HG03196 (cell line): ENCODE results near the gene UBE2L6.

Source experiments
- ATAC-seq: cut with Tn5 transposase; IDR thresholded peaks from one replicate; pipeline ENCODE4 v1.9.1; 2021; ENCODE audit not compliant: unreplicated experiment

UBE2L6 gene

DNA sequence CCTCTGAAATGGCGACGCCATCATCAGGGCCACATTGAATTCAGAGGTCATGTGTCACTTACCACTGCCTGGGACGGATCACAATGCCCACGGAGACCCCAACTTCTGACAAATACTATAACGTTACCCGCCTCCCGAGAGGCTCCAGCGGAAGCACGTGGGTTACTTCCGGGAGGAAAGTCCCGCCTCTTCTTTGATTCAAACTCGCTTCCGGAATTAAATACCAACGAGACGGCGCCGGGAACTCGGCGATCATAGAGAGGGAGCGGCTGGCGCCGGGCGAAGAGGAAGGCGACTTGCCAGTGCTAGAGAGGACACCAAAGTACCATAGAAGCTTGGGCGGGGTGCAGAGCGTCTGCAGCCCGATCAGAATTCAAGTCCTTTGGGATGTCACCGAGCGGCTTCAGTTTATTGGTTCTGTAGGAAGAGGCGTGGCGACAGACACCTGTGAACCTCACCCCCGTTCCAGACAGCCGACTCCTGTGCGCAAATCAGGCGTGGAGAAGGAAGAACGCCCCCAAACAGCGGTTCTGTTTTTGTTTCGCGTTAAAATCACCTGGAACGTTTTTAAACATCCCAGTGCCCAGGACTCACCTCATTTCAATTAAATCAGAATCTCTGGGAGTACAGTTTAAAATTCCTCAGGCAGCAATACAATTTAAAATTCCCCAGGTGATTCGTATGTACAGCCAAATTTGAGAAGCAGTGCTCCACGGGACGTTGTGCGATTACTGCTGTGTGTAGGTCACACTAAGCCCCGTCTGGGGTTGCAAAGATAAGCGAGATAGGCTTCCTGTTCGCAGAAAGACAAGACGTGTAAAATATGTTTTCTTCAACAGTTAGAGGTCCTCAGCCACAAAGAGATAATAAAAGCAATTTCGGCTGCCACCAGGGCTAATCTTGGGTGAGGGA, 36.6 kb downstream of the UBE2L6 start, which contains the start of gene TIMM10:
Gene TIMM10, minus strand, starts transcription at position 159 of the 912 bp plus-strand sequence. CDS start 565 bp downstream, outside the sequence.
- peak; percentile 99 for ATAC-seq

DNA sequence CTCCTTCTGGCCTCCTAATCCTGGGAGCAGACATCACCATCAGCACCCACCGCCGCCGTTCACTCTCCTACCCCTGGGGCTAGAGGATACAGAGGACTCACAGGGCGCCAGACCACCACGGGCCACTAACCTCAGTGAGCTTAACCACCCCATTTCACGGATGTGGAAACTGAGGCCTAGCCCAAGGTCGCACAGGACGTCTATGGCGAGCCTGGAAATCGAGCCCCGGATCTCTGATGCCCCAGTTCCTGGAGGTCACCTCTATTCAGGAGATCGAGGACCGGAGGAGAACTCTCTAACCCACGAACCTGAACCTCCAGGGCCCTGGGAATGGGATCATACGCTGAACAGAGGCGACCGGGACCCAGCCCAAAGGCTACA, 37.3 kb downstream of the UBE2L6 start:
- peak; percentile 2 for ATAC-seq

DNA sequence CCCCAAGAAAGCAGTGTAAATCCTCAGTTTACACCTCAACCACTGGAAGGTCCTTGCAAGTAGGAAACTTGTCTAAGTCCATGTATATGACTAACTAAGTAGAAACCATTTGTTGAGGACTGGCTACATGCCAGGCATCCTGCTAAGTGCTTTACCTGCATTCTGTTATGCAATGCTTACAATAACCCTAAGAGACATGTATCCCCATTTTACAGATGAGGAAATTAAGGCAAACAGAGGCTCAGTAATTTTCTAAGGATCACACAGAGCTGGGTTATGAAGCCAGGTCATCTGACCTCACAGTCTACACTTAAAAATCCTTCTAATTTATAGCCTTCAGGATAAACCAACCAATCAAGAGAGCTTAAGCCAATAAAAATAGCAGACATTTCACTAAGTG, 38.5 kb downstream of the UBE2L6 start:
- no peak for ATAC-seq

DNA sequence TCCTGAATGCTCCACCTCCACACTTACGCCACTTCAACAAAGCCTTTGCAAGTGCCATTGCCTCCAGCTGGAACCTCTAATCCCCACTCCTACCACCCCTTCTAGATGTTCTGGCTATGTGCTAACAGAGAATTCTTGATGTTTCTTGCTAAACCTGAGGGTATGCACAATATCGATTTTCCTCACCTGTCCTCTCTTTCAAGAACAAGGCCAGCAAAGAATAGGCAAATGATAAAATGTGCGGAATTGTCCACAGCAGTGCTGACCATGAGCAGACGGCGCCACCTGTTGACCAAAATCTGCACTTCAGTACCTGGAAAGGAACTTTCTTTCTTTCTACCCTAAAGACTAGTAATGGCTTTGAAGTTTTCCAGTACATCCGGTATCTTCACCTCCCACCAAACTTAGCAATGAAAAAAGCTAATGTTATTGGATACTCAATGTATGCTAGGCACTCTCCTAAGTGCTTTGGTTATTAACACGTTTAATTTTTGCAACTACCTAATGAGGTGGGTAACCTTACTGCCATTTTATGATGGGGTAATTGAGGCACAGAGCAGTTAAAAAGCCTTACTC, 40.3 kb downstream of the UBE2L6 start:
- ATAC-seq, result no peak

DNA sequence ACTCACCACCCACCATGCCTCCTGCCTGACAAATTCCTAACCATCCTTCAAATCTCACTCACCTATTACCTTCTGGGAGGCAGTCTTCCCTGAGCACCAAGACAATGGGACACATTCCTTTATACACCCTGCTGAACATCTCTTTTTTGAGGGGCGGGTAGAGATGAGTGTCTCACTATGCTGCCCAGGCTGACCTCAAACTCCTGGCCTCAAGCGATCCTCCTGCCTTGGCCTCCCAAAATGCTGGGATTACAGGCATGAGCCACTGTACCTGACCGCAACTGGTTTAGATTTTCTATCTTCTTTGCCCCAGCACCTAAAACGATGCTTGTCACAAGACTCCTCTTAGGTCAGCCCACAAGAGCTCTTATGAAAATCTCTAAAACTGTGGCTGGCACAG, 44.1 kb downstream of the UBE2L6 start:
- ATAC-seq, result no peak

DNA sequence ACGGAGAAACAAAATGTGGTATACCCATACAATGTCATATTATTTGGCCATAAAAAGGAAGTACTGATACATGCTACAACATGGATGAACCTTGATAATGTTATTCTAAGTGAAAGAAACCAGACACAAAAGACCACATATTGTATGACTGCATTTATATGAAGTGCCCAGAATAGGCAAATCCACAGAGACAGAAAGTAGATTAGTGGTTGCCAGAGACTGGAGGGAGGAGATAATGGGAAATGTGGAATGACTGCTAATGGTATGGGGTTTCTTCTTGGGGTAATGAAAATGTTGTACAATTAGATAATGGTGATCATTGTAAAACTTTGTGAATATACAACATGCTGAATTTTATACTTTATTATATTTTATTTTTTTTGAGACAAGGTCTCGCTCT, 46.4 kb downstream of the UBE2L6 start:
- no peak for ATAC-seq

DNA sequence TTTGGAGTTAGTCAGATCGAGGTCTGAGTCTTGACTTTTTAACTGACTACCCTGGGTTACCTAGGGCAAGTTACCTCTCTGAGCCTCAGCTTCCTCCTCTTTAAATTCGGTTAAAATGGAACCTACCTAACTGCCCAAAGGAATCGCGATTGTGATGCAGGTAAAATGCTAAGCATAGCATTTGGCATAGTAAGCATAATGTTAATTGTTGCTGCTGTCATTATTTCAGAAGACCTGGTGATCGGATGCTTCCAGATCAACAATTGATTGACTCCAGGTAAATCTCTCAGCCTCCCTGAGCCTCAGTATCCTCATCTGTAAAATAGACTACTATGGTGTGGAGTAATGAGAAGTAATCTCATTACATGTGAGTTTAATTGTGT, 51.4 kb downstream of the UBE2L6 start:
- no peak for ATAC-seq

DNA sequence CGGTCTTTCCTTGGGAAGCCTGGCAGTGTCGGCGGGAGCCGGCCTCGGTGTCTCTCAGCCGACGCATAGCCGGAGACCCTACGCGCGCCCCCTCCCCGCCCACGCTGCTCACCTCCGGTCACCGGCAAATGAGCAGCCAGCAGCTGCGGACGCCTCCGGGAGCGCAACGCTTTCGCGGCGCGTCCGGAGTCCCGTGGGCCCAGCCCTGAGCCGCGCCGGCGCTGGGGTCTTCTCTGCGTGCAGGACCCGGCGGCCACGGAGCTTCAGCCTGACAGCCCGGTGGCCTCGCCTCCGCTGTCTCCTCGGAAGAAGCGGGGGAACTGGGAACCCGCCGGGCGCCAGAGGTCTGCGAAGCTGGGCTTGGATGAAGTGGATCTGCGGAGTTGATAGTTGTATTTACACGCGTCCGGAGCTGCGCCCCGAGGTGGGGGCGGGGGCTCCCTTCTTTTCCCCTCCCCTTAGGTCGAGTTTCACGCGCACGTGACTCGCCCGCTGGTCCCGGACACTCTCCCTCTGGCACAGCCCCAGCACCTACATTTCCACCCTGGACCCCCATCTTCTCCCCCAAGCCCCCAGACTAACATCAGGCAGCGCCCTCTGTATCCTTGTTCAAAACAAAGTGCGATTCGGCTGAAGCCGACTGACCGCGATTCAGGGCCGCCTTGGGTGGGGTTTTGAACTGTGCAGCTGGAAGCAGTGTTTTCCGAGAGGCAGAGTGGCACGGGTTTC, 52.0 kb downstream of the UBE2L6 start, which contains the start of gene SLC43A1:
Gene SLC43A1, minus strand, starts transcription at position 371 of the 729 bp plus-strand sequence. CDS start 1,591 bp downstream, outside the sequence.
- peak; percentile 43 for ATAC-seq

DNA sequence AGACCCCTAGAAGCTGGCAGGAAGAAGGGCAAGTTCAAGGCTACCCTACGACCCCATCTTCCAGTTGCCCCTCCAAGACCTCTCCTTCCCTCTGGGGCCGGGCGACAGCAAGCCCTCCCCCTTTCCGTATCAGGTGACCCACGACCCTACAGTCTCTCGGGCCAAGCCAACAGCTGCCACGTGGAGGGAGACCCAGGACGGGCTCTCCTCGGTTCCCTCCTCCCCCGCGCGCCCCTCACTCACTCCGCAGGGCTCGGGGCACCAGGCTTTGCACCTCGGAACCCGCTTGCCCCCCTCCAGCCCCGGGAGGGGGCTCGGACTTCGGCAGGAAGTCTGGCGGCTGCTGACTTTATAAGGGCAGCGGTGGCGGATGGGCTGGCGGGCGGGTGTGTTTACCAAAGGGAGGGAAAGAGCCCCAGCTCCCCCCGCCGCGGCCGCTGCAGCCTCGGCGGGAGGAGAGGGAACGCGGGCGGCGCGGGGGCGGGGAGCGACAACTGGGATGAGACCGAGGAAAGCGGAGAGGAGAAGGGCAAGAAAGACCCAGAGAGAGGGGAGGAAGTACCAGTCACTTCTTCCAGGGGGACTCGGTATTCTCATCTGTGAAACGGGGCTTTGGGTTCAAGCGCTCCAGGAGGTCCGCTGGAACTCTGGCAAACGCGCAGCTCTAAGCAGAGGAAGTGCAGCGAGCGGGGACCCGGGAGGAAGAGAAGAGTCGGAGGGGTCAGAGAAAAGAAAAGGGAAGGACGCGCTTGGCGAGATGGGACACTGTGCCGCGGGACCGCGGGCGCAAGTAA, 52.7 kb downstream of the UBE2L6 start:
- ATAC-seq, result peak; percentile 49

DNA sequence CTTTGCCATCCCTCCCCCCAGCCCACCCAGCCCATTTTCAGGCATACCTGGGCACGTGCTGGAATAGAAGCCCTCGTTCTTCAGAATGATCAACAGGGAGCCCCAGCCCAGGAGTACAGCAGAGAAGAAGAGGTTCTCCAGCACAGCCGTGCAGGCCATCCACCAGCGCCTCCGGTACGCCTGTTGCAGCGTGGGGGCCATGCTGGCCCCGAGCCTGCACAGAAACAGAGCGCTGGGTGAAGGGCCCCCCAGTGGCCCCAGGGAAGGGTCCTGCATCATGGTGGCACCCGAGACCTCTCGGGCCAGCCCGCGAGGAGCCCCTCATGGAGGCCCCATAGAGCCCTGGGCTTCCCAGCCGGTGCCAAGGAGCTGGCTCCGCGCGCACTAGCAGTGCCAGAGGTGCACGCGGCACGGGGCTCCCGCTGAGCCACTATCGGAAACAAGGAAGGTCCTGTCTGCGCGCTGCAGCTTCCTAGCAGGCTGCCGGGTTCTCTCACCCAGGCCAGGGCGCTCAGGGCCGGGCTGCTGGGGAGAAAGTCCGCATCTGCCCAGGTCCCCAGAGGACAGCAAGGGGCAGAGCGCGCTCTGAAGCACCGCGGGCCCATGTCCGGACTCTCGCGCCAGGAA, 53.4 kb downstream of the UBE2L6 start:
- ATAC-seq, result peak; percentile 33

DNA sequence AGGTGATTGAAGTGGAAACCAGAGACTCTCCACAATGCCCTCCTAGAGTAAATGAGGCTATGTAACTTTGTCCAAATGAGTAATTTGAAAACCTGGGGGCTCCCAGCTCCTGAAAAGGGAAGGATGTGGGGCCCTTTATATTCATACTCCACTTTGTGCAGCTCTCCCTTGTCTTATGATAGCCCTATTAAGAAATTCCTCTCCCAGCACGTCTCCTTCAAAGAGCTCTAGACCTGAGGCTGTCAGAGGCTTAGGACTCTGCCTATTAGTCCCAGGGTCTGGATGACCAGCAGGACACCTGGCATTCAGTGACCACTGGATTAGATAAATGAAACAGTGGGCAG, 54.0 kb downstream of the UBE2L6 start:
- ATAC-seq, result no peak

DNA sequence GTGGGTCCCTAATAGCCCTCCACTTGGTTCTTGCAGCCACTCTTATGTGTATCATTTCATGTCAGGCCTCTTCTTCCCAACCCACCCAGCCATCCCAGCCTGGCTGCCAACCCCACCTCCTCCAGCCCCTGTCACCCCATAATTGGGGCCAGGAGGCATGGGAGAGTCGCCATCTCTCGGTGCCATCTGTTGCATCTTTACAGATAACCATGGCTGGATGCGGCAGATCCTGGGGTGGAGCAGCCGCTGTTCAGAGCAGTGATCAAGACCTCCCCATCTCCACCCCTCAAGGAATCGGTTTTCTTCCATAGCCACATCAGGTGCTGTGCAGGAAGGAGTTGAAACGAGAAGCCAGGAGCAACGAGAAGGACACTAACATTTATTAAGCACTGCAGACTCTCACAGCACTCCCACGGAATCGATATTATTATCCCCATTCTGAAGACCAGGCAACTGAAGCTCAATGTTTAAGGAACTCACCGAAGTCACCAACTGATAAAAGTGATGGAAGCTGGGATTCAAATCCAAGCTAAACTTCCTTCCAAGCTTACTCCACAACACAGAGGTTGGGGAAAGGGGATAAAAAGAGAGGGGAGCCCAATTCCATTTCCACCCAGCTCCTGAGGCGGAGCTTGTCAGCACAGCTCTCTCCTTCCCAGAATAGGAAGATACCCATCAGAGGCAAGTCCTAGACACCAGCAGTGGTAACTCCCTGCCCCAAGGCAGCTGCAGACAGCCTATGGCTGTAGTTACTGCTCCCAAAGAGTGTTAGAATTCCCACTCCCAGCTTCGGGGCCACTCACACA, 54.6 kb downstream of the UBE2L6 start:
- ATAC-seq, result no peak

DNA sequence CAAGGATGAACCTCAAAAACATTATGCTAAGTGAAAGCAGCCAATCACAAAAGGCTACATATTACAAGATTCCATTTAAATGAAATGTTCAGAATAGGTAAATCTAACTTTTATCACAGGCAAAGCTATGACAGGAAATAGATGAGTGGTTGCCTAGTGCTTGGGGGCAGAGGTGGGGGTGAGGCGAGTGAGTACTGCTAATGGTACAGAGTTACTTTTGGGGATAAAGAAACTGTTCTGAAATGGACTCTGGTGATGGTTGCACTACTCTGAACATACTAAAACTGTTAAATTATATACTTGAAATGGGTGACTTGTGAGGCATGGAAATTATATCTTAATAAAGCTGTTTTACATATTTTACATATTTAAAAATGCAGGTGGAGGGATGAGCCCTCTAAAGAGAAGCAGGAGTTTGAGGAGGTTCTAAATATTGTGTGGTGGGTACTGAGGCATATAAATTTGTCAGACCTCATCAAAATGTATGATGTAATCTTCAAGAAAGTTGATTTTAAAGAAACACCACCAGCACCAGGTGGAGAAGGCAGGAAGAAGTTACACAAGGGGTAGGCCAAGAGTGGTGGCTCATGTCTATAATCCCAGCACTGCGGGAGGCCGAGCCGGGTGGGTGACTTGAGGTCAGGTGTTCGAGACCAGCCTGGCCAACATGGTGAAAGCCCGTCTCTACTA, 55.6 kb downstream of the UBE2L6 start:
- no peak for ATAC-seq

DNA sequence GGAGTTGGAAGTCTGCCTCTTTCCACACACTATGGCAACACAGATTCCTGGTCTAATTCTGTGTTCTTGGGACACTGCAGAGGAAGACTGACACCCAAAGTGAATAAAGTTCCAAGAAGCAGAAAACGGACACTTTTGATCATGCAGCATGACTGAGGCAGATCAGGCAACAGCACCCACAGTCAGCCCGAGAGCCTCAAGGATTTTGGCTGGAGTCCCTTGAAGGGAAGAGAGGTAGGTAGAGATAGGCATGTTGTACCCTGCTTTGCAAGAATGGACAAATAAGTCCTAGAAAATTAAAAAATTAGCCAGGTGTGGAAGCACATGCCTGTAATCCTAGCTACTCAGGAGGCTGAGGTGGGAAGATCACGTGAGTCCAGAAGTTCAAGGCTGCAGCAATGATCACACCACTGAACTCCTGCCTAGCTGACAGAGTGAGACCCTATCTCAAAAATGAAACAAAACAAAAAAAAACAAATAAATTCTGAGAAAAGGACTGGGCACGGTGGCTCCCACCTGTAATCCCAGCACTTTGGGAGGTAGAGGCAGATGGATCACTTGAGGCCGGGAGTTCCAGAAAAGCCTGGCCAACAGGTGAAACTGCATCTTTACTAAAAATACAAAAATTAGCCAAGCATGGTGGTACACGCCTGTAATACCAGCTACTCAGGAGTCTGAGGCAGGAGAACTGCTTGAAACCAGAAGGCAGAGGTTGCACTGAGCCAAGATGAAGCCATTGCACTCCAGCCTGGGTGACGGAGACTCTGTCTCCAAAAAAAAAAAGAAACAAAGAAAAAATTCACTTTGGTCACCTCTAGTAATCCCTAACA, 58.9 kb downstream of the UBE2L6 start:
- no peak for ATAC-seq

DNA sequence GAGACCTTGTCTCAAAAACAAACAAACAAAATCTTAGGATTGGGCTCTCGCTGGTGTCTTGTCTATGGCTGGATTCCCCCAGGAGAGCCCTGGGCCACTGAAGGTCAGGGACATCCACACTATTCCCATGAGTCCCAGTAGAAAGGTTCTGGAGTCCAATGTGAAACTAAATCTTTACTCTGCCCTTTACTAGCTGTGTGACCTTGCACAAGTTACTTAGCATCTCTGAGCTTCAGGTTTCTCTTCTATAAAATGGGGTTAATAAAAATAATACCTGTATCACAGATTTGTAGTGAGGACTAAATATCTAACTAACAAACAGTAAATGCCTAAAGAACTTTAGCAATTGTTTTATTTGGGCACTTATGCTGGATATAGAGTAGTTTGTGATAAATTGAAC, 61.0 kb downstream of the UBE2L6 start:
- no peak for ATAC-seq

DNA sequence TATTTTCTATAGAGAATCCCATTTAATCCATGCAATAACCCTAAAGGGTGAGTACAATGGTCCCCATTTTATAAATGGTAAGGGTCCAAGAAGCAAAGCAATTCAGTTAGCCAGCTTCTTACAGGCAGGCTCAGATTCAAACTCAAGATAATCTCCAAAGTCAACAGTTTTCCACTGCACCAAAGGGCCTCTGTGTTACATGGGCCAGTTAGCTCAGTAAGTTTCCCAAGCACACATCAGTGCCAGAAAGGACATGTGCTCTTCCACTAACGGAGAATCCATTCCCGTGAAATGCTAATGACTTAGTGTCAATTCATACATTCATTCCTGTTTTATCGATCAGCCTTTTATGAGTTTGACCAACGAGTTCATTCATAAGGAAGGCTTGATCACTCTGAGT, 63.0 kb downstream of the UBE2L6 start:
- ATAC-seq, result no peak

DNA sequence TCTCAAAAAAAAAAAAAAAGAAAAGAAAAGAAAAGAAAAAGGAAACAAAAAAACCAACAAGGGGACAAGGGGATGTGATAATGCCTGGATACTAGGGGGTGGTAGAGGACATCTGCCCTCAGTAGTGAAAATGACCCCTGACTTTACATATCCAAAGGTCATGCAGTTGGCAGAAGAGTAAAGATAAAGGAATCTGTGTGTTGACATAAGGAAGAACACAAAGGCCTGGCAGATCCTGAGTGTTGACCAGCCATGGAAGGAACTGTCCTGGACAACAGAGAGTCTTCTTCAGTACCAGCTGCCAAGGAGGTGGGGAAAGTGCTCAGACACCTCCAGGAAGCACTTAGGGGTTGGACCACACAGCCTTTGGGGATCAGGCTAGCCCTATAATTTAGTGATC, 64.6 kb downstream of the UBE2L6 start:
- no peak for ATAC-seq

DNA sequence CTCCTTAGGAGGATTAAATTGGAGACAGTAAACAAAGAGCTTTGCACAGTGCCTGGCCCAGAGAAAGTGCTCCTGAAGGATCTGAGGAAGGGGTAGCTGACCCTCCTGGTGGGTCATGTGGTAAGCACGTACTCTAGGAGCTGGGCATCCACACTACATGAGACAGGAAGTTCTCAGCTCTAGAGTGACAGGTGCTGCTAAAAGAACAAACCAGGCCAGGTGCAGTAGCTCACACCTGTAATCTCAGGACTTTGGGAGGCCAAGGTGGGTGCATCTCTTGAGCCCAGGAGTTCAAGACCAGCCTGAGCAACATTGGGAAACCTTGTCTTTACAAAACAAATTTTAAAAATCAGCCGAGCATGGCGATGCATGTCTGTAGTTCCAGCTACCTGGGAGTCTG, 65.1 kb downstream of the UBE2L6 start:
- ATAC-seq, result no peak
